SH-SY5Y (cell line): ENCODE data around the gene ART4.

Experiments used
- GATA2 ChIP-seq: IDR thresholded peaks from 2 replicates; pipeline ENCODE4 v1.6.1; 2011; ENCODE audit warnings: mild to moderate bottlenecking, low read depth, low read length
- GATA3 ChIP-seq: IDR thresholded peaks from 2 replicates; pipeline ENCODE4 v1.6.1; 2011; ENCODE audit warnings: low read depth, mild to moderate bottlenecking, low read length, moderate library complexity

ART4 gene

GRCh38 chr12:14871247-14871646, 27.9 kb upstream of the ART4 start:
- TF ChIP-seq GATA2 (no peak), GATA3 (no peak)

- no peak for TF ChIP-seq GATA2
These were observed 25.7 kb upstream of the ART4 start for GRCh38 chr12:14868916-14869506.

GRCh38 chr12:14860490-14860889, 17.2 kb upstream of the ART4 start:
- TF ChIP-seq GATA3: no peak

DNA sequence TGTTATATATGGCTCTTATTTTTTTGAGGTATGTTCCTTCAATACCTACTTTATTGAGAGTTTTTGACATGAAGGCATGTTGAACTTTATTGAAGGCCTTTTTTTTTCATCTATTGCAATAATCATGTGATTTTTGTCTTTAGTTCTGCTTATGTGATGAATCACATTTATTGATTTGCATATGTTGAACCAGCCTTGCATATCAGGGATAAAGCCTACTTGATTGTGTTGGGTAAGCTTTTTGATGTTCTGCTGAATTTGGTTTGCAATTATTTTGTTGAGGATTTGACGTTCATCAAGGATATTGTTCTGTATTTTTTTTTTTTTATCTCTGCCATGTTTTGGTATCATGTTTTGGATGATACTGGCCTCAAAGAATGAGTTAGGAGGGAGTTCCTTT, 15.2 kb upstream of the ART4 start:
- no peak for TF ChIP-seq GATA3
- TF ChIP-seq GATA2: no peak

GRCh38 chr12:14854586-14855183, 11.4 kb upstream of the ART4 start:
- TF ChIP-seq GATA3: no peak
- TF ChIP-seq GATA2: no peak

- no peak for TF ChIP-seq GATA3
- no peak for TF ChIP-seq GATA2
These were observed 10.6 kb upstream of the ART4 start for GRCh38 chr12:14853961-14854360.

- TF ChIP-seq GATA2: no peak
- TF ChIP-seq GATA3: no peak
These were observed 9.6 kb upstream of the ART4 start for GRCh38 chr12:14852880-14853279.

GRCh38 chr12:14850929-14851663, 7.8 kb upstream of the ART4 start:
- no peak for TF ChIP-seq GATA3
- no peak for TF ChIP-seq GATA2

GRCh38 chr12:14849661-14850060, 6.3 kb upstream of the ART4 start:
- TF ChIP-seq GATA3 (no peak), GATA2 (no peak)

DNA sequence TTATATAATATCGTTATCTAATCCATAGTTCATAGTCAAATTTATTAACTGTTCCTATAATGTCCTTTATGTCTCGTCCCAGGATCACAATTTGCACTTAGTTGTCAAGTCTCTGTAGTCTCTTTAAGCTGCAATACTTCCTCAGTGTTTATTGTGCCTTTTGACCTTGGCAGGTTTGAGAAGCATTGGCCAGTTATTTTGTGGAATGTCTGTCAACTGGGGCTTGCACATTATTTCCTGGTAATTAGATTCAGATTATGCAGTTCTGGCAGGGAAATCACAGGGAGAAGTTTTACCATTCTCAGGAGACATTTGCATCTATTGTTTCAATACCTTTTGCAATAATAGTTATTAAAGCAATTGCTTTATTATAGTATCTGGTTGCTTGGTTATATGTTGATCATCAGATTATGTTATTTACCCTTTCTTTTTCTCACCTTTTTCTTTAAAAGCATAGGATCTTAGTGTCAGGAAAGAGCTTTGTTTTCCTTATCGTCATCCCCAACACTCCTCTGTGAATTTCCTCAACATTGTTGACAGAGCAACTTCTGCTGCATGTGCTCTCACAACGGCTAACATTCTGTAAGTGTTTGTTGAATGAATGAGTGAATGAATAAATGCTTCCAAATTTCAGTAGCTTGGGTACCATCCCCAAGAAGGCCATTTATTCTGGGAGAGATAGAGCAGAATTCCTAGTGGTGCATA, 3.7 kb upstream of the ART4 start:
- TF ChIP-seq GATA3 (no peak), GATA2 (no peak)

DNA sequence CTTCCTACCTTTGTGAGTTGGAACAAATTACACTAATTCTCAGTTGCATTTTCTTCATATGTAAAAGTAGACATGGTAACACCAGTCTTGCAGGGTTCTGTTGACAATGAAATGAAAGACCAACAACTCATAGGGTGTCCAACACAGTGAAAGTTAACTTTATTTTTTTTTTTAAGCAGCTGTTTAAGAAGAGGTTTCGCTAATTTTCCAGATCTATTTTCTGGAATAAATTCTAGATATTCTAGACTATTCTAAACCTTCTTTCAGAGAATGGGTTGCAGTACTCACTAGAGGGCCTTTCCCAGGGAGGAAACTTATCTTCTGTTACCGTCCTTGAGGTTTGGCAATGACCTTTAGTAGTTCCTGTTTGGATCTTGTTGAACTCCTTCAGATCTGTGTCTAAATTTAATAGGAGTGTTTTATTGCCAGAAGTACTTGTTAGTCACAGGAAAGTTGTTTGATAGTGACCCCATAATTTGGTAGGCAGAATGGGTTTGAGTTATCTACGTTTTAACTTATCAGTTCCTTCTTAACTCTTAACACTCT, 2.8 kb upstream of the ART4 start:
- TF ChIP-seq GATA2 (no peak), GATA3 (no peak)

GRCh38 chr12:14845350-14845750, 2.0 kb upstream of the ART4 start:
- TF ChIP-seq GATA3: no peak
- no peak for TF ChIP-seq GATA2

DNA sequence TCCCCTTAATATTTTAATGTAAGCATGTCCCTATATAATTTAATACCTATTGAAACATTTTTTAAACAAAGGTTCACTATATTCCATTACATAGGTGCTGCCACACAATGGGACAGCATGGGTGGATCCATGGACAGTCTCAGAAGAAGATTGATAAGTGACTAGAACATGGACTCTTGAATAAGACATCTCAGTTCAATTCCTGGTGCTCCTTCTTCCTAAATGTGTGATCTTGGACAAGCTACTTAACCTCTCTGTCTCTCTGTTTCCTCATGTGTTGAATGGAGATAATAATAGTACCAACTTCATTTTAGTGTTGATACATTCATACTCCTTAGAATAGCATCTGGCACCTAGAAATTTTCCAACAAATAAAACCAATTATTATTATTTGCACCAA, 1.1 kb upstream of the ART4 start:
- no peak for TF ChIP-seq GATA3
- no peak for TF ChIP-seq GATA2

GRCh38 chr12:14842315-14842714, 1.0 kb downstream of the ART4 start:
- no peak for TF ChIP-seq GATA2
